Measurements from ENCODE around the gene CEACAM19. TPM values are rescaled to one million over a fixed set of nuclear protein-coding genes. Genes with fewer than 3 reads are reported as not detected.
"Not testable (repeated sequence)": the region's sequence is repeated elsewhere in the genome, so short reads cannot be mapped to it uniquely, and the experiment has no call there.

Gene CEACAM19
- total RNA-seq, 1 donor from 2014 or later: 3.7 TPM

DNA sequence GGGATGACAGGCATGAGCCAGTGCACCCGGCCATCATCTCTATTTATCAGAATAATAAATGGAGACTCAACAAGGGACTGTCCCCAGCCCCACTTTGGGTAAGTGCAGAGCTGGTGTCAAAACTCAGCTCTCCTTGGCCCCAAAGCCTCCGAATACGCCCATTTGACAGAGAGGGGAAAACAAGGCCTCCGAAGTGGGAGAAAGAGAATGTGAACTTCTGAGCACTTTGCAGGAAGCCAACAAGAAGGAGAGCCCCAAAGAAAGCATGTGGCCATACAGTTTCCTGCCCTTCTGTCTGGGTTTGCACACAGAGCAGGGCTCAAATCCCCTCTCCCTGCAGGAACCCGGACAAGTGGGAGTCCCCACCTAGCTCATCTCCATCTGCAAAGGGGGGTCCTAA lies 29.3 kb downstream of the CEACAM19 start:
- no peak for DNase-seq (ENCODE audit: low spot score)

DNA sequence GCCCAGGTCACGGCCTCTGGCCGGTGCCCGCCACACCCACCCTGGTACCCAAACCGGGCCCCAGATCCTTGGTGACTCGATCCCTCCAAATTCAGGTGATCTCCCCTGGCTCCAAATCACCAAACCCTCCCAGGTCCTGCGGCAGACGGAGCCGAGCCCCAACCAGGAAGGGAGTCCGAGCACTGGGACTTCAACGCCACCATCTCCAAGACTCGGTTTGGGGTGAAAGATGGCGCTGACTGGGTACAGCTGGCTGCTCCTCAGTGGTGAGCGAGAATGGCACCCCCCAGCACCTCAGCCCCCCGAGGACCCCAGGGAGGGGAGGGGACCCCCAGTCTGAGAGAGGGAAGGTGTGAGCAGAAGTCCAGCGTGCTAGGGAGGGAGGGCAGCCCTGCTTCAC lies 29.9 kb downstream of the CEACAM19 start:
- no peak for DNase-seq (ENCODE audit: low spot score)

DNA sequence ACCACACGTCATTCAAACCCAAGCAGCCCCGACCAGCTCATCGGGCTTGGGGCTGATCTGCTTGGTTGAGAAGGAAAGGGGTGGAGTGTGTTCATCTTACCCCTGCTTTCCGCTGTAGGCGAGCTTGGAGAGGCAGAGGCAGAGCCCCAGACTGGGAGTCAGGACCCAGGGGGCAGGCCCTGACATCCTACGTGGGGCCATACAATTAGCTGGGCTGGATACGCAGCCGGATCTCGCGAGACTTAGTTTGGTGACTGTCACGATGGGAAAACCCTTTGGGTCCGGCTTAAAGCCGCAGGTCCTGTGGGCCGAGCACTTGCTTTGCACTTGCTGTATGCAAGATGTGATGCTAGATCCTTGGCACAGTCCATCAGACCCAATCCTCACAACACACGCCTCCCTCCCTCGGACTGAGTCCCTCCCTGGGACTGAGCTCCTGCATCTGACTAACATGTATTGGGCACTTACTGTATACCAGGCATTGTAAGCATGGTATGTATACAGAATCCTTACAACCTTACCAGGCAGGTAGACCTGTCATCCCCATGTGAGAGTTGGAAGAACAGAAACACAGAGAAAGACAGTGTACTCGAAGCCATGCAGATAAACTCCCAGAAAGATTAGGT lies 31.4 kb downstream of the CEACAM19 start:
- DNase-seq (ENCODE audit: low spot score): no peak

DNA sequence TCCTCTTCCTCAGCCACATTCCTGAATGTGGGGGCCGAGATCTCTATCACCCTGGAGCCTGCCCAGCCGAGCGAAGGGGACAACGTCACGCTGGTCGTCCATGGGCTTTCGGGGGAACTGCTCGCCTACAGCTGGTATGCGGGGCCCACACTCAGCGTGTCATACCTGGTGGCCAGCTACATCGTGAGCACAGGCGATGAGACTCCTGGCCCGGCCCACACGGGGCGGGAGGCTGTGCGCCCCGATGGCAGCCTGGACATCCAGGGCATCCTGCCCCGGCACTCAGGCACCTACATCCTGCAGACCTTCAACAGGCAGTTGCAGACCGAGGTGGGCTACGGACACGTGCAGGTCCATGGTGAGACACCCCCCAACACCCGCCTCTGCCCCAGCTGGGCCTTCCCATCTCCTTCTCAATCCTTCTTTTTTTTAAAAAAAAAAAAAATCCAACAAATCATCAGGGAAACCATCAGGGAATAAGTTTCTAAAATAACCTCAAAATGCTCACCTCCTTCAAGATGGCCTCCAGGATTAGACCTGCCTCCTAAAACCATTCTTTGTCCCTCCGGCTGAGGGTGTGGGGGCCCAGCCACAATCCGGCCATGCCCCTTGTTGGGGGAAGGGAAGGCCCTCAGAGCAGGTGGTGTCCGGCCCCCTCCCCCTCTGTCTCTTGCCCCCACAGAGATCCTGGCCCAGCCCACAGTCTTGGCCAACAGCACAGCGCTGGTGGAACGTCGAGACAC lies 32.2 kb downstream of the CEACAM19 start:
- DNase-seq (ENCODE audit: low spot score): no peak

DNA sequence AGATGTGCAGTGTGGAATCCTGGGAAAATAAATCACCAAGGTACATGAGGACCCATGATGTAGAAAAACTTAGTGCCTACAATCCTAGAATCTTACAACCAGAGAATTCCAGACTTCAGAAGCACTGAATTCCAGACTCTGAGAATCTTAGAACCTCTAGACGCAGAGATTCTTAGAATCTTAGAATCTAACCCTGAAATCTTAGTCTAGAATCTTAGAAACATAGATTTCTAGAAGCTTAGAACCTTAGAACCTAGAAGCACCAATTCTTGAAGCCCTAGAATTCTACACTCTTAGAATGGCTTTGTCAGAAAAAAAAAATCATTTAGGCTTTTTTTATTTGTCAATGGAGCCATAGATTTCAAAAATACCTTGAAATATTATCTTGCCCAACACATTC lies 33.7 kb downstream of the CEACAM19 start:
- no peak for DNase-seq (ENCODE audit: low spot score)

DNA sequence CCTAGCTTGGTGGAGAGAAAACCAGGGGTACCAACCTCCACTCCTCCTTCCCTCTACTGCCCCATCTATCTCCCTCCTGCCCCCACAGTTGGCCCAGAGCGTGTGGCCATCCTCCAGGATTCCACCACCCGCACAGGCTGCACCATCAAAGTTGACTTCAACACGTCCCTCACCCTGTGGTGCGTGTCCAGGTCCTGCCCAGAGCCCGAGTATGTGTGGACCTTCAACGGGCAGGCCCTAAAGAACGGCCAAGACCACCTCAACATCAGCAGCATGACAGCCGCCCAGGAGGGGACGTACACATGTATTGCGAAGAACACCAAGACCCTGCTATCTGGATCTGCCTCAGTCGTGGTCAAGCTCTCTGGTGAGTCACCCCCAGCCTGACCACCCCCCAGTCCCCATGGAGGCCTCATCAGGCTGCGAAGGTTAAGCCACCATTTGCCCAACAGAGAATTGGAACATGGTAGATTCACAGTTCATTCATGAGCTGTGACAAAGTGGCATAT lies 34.3 kb downstream of the CEACAM19 start:
- DNase-seq (ENCODE audit: low spot score): no peak

DNA sequence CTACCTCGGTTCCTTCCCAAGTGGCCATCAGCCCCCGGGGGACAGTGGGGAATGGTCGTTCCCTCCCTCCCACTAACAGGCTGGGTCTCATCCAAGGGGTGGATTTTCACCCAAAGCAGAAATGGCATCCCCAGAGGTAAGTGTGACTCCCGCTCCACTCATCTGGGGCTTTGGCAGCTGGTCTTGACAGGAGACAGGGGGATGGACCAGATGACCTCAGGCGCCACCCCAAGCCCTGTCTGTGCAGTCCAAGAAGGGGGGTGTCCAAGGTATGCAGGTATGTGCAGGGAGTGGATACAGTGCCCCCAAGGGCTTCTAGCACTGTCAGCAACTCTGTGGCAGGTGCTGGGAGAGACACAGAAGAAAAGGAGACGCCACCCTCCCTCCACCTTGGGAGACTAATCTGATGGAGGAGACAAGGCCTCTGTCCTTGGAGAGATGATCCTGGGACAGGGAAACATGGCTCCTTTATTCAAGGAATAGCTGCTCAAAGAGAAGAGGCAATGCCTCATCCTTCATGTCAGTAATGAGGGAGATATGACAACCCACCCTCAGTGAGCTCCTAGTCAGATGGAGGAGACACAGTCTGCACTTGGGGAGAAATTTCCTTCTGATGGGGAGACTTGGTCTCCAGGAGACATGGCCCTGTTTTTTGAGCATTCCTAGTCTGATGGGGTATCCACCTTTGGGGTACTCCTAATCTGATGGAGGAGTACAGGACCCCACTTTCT lies 35.4 kb downstream of the CEACAM19 start:
- no peak for DNase-seq (ENCODE audit: low spot score)

DNA sequence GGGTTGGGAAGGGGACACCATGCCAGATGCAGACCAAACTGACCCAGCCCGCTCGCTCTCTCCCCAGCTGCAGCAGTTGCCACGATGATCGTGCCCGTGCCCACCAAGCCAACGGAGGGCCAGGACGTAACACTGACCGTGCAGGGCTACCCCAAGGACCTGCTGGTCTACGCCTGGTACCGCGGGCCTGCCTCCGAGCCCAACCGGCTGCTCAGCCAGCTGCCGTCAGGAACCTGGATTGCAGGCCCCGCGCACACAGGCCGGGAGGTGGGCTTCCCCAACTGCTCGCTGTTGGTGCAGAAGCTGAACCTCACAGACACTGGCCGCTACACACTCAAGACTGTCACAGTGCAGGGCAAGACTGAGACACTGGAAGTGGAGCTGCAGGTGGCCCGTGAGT lies 36.5 kb downstream of the CEACAM19 start:
- no peak for DNase-seq (ENCODE audit: low spot score)

DNA sequence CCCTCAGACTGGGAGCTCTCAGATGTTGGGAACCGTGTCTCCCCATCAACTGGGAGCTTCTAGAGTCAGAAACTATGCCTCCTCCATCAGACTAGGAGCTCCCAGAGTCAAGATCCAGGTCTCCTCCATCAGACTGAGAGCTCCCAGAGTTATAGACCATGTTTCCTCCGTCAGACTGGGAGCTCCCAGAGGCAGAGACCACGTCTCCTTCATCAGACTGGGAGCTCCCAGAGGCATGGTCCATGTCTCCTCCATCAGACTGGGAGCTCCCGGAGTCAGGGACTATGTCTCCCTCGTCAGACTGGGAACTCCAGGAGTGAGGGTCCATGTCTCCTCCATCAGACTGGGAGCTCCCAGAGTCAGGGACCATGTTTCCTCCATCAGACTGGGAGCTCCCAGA lies 37.7 kb downstream of the CEACAM19 start:
- no peak for DNase-seq (ENCODE audit: low spot score)

DNA sequence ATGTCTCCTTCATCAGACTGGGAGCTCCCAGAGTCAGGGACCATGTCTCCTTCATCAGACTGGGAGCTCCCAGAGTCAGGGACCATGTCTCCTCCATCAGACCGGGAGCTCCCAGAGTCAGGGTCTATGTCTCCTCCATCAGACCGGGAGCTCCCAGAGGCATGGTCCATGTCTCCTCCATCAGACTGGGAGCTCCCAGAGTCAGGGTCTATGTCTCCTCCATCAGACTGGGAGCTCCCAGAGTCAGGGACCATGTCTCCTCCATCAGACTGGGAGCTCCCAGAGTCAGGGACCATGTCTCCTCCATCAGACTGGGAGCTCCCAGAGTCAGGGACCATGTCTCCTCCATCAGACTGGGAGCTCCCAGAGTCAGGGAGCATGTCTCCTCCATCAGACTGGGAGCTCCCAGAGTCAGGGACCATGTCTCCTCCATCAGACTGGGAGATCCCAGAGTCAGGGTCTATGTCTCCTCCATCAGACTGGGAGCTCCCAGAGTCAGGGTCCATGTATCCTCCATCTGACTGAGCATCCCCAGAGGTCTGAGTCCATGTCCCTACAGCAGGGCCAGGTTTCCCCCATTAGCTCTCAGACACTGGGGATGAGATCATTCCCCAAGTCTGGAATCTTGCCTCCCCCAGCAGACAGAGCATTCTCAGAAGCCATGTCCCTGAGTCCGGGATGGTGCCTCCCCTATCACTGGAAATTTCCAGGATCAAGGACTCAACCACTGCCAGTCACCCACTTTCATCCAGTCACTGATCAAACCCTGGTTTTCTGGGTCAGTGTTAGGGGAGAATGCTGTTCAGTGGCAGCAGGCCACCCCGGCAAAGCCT lies 38.4 kb downstream of the CEACAM19 start:
- DNase-seq (ENCODE audit: low spot score): not testable (repeated sequence)

DNA sequence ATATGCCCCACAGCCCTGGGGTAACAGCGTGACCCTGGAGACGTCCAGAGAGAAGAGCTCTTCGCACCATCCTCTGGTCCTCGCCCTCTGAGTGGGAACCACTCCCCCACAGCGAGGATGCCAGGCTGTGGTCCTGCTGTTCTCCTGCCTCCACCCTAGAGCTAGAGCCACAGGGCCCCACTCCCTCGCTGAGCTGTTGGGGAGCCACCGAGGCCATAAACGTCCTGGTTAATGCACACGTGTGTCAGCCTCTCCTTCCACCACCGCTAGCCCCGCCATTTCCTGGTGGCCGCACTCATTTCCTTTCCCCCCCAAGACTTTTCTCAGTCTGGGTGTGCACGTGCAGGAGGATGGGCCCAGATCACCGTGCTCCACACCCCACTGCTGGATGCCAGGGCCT lies 39.2 kb downstream of the CEACAM19 start:
- DNase-seq (ENCODE audit: low spot score): no peak

DNA sequence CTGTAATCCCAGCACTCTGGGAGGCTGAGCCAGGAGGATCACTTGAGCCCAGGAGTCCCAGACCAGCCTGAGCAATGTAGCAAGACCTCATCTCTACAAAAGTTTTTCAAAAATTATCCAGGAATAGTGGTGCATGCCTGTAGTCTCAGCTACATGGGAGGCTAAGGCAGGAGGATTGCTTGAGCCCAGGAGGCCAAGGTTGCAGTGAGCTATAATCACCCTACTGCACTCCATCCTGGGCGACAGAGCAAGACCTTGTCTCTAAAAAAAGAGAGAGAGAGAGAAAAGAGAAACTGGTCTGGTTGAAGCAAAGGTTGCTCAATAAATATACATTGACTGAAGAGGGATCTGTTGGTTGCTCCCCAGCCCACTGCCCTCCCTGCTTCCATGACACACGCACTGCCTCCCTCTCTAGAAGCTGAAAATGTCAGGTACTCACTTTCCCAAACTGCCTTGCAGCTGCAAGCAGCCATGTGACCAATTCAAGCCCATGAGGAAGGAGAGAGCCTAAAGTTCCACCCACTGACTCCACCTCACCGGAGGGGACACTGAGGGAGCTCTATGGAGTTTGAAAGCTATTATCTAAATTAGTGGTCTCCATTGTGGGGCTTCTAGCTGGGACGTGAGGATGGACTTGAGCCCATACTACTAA lies 41.7 kb downstream of the CEACAM19 start:
- DNase-seq (ENCODE audit: low spot score): no peak

DNA sequence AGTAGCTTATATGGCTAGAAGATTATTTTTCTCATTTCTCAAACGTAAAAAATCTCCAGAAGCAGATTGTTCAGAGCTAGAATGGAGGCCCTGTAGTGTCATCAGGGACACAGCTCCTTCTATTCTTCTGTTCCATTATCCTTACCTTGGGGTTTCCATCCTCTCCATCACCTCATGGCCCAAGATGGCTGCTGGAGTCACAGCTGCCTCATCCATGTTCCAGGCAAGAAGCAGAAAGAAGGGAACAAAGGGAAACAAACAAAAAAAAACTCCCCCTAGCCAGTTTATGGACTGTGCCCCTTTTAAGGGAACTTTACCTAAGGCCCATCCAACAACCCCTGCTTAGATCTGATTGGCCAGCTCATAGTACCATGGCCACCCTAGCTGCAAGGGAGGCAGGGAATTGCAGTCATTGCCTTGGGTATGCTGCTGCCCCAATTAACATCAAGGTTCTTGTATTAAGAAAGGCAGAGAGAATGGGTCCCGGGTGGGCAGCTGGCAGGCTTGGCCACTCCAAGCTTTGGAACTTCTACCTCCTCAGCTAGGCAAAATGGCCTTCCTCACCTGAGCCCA lies 43.4 kb downstream of the CEACAM19 start:
- no peak for DNase-seq (ENCODE audit: low spot score)

DNA sequence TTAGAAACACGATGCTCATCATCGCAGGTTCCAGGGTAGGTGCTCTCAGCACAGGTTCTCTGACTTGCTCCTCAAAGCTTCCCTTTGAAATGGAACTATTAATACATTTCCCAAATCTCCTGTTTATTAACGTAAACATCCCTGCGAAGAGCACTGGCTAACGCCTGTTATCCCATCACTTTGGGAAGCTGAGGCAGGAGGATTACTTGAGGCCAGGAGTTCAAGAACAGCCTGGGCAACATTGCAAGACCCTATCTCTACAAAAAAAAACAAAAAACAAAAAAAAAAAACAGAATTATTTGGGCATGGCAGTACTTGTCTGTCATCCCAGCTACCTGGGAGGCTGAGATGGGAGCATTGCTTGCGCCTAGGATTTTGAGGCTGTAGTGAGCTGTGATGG lies 46.3 kb downstream of the CEACAM19 start:
- DNase-seq (ENCODE audit: low spot score): no peak

DNA sequence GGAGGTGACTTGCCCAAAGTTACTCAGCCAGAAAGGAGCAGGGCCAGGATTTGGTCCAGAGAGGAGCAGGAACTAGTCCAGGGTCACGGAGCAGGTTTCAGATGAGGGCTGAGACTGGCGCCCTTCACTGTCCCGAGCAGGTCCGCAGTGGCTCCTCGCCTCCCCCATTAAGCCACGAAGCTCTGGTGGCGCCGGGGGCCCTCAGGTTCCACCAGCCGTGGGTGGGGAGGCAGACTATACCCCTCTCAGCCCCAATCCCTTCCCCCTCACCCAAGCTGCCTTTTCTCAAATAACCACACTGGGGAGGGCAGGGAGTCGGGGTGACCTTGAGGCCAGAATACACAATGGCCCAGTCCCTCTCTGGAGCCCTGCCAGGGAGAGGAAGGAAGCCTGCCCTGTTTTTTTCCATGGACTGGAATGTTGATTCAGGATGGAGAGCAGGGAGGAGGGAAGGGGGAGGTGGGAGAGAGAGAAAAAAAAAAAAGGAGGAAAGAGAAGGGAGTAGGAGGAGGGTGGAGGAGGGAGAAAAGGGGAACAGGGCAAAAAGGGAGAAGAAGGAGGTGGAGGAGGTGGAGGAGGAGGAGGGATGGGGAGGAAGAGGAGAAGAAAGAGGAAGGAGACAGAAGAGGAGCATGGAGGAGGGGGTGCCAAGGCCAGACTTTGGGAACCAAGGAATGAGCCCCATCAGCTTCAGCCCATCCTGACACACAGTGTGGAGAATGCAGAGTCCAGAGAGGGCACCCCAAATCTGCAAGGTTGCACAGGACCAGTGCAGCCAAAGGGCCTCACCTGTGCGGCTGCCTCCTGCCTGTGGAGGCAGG lies 47.4 kb downstream of the CEACAM19 start:
- no peak for DNase-seq (ENCODE audit: low spot score)

DNA sequence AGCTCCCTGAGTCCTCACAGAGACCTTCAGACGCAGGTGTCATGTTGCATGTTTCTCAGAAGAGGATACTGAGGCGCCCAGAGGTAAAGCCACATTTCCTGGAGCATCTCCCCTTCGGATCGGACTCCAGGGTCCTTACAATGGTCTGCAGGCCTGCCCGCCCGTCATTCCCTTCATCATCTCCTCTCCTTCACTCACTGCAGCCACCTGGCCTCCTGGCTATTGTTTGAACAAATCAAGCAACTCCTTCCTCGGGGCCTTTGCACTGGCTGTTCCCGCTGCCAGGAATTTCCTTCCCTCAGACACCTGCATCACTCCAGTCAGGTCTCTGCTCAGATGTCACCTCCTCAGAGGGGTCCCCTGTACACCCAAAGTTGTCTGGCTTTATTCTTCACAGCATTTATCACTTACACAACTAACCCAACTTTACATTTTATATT lies 48.0 kb downstream of the CEACAM19 start:
- DNase-seq (ENCODE audit: low spot score): no peak

DNA sequence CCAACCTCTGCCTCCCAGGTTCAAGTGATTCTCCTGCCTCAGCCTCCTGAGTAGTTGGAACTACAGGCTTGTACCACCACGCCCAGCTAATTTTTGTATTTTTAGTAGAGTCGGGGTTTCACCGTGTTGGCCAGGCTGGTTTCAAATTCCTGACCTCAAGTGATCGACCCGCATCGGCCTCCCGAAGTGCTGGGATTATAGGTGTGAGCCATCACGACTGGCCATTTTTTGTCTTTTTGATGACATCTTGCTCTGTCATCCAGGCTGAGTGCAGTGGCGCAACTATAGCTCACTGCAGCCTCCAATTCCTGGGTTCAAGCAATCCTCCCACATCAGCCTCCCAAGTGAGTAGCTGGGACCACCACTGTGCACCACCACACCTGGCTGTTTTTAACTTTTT lies 49.1 kb downstream of the CEACAM19 start:
- not testable (repeated sequence) for DNase-seq (ENCODE audit: low spot score)

DNA sequence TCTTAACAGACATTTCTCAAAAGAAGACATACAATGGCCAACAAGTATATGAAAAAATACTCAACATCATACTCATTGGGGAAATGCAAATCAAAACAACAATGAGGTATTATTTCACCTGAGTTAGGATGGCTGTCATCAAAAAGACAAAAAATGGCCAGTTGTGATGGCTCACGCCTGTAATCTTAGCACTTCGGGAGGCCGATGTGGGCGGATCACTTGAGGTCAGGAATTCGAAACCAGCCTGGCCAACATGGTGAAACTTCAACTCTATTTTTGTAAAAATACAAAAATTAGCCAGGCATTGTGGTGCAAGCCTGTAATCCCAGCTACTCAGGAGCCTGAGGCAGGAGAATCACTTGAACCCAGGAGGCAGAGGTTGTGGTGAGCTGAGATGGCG lies 49.7 kb downstream of the CEACAM19 start:
- DNase-seq (ENCODE audit: low spot score): no peak

DNA sequence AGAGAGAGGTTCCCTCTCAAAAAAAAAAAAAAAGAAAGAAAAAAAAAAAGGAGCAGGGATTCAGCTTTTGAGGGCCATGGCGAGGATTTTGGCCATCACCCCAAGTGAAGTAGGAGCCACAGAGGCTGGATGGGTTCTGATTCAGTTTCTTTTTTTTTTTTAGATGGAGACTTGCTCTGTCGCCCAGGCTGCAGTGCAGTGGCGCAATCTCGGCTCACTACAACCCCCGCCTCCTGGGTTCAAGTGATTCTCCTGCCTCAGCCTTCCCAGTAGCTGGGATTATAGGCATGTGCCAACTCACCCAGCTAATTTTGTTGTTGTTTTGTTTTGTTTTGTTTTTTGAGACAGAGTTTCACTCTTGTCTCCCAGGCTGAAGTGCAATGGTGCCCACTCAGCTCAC lies 50.1 kb downstream of the CEACAM19 start:
- DNase-seq (ENCODE audit: low spot score): not testable (repeated sequence)

Data from mesenteric fat pad (tissue), 1 donor.